Coronary artery (tissue), 2 donors: ENCODE data around the gene HSD17B4.
"Not testable (repeated sequence)": the region's sequence is repeated elsewhere in the genome, so short reads cannot be mapped to it uniquely, and the experiment has no call there.

Source experiments
- DNase-seq: peaks from one replicate; pipeline ENCODE4 v3.0.0-alpha.2; 2017; ENCODE audit warnings: low spot score
- H3K27ac ChIP-seq, 2 donors: fragments of 200-600 bp; sonication (generic); one replicate each; pipeline ENCODE4 v1.5.1; 2016 to 2019
- H3K4me3 ChIP-seq: fragments of 200-600 bp; sonication (generic); 2 replicates; pipeline ENCODE4 v1.5.1; 2016; ENCODE audit warnings: mild to moderate bottlenecking, moderate library complexity
- TF ChIP-seq, protein P1 (sequence below): fragments of 200-600 bp; sonication (generic); IDR thresholded peaks from one replicate; pipeline ENCODE4 v1.5.1; 2019; ENCODE audit warnings: antibody characterized with exemption

The HSD17B4 gene

DNA sequence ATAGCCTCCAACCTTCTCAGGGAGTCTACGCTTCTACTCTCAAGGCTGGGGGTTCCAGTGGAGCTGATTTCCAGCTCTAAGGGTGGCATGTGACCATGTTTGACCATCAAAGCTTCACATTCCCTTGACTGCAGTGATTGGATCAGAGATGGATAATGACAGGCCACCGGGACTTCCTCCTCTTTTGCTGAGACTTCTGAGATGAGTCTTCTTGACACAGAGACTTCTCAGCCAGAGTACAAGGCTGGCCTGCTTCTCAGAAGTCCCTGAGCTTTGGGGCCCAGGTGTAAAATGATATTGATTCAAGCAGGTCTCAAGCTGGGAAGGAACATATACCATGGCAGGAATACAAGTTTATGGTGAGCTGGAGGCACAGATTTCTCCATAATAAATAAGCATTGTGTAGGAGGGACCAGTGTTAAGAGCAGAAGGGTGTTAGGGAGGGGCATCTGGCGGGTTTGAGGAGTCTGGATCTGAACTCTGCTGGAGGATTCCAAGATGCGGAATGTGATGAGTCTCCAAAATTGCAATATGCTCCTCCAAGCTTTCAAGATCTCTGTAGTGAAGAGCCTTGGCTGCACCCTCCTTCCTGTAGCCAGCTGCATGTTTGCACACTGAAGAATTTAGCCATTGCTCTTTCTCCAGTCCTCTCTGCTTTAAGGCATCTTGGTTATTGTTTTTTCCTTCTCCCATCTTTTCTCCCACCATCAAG lies 41.7 kb upstream of the HSD17B4 start:
- H3K4me3 ChIP-seq, result no peak overlapping the region
- TF ChIP-seq, protein P1, sequence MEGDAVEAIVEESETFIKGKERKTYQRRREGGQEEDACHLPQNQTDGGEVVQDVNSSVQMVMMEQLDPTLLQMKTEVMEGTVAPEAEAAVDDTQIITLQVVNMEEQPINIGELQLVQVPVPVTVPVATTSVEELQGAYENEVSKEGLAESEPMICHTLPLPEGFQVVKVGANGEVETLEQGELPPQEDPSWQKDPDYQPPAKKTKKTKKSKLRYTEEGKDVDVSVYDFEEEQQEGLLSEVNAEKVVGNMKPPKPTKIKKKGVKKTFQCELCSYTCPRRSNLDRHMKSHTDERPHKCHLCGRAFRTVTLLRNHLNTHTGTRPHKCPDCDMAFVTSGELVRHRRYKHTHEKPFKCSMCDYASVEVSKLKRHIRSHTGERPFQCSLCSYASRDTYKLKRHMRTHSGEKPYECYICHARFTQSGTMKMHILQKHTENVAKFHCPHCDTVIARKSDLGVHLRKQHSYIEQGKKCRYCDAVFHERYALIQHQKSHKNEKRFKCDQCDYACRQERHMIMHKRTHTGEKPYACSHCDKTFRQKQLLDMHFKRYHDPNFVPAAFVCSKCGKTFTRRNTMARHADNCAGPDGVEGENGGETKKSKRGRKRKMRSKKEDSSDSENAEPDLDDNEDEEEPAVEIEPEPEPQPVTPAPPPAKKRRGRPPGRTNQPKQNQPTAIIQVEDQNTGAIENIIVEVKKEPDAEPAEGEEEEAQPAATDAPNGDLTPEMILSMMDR, result no peak
- no peak overlapping the region for H3K27ac ChIP-seq
- no peak for DNase-seq

DNA sequence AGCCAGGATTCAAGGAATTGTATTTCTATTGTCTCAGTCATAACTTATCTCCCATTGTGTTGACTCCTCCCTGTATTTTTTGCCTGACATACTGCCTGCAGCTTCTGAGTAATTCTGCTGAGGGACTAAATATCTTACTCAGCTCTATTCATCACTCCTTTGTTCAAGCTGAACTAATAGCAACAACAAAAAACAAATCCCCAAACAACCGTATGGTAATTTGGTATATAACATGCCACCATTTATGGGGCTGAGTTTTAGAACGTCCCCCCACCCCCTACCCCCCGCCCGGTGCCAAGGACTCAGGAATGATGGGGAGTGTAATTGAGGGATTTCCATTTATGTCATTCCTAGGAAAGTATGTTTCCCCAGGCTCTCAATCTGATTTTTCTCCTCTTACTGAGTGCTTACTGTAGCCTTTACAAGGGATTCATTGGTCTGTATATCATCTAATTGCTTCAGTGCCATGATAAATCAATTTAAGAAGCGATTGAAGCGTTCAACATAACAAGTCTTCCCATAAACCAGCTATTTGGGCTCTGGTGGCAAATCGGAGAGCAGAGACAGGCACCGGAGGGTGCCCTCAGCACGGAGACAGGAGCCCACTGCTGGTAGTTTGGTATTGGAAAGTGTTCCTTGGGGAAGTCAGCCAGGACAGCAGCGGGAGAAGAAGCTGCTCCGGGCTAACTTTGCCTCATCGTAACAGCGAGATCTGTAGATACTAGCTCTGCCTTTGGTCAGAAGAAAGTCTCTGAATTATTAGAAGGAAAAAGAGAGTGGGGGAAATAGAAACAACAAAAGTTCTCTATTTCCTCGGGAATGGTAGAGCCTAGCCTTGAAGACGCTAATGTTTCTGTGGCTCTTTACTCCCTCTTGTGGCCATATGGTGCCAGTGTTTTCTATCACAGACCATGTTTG lies 40.7 kb upstream of the HSD17B4 start:
- TF ChIP-seq, protein P1, result peak; percentile 78
- Histone ChIP-seq H3K27ac (peak overlapping the region; percentile 64 to 73), H3K4me3 (peak overlapping the region; percentile 60)
- DNase-seq, result peak; percentile 80

DNA sequence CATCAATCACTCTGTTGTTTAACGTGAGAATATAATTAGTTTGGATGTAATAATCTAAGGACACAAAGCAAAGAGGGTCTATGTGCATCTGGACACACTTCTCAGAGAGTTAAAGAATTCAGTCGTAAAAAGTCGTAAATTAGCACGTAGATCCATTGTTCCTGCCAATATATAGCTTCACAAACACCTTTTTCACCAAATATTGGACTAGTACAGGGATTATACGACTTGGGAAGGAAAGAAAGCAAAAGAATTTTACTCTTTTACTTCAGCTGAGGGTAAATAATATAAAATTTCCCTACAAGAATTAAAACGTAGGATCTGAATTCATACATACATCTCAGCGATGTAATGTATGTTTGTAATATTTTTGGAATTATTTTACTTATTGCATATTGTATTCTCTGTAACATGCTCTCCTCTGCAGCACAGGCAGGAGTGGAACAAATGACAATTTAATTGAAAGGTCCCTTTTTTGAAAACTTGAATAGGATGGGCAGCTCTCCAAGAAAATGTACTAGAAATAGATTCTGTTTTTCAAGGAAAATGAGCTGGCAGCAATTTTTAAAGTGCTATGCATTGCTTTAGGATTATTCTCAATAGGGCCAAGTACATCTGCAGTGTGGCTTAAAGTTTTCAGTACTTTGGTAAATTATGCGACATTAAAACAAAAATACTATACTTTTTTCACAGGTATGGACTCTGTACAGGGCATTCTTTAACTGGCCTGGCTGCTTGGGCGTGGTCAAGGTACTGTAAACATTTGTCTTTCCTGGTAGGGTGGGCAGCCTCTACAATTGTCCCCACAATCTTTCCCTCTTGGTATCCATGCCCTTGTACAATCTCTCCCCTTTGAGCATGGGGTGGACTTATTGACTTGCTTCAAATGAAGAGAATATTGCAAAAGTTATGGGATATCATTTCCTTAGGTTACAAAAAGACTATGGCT lies 39.7 kb upstream of the HSD17B4 start:
- no peak for DNase-seq
- peak overlapping the region; percentile 60 for H3K4me3 ChIP-seq
- H3K27ac ChIP-seq, result no peak overlapping the region
- TF ChIP-seq, protein P1, result no peak

DNA sequence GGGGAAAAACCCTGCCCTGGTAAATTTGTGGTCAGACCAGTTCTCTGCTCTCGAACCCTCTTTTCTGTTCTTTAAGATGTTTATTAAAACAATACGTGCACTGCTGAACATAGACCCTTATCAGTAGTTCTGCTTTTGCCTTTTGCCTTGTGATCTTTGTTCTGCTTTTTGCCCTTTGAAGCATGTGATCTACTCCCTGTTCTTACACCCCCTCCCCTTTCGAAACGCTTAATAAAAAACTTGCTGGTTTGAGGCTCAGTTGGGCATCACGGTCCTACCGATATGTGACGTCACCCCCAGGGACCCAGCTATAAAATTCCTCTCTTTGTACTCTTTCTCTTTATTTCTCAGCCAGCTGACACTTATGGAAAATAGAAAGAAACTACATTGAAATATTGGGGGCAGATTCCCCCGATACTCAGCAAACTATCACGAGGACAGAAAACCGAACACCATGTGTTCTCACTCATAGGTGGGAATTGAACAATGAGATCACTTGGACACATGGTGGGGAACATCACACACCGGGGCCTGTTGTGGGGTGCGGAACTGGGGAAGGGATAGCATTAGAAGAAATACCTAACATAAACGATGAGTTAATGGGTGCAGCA lies 38.1 kb upstream of the HSD17B4 start:
- H3K27ac ChIP-seq, DNase-seq, H3K4me3 ChIP-seq: not testable (repeated sequence)

DNA sequence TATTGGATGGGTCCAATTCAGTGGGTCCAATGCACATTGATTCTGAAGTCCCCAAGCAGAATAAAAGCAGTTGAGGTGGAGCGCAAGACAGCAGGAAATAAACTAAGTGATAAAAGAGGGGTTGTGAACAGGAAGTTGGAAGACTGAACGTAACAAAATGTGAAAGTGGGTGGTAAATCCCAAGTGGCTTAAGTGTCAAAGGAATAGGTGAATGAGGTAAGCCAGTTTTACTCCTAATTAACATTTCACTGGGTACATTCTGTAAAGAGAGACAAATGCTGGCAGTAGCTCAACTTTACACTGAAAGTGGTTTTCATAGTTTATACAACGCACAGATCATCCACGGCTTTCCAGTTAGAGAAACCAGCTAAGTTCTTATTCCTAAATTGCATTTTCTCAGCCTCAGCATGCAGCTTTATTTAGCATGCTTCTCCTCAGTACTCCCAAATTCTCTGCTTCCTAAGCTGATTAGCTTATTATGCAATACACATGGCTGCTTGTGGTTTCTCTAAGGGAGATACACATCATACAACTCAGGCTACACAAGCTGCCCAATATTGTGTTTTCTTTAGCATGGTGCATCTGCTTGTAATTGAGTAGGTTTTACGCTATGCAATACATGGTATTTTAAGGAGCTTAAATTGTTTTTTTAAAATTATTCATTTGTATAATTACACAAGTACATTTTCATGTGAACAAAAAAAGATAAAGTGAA lies 34.2 kb upstream of the HSD17B4 start:
- TF ChIP-seq, protein P1, result no peak
- Histone ChIP-seq H3K27ac (no peak overlapping the region), H3K4me3 (no peak overlapping the region)
- no peak for DNase-seq

DNA sequence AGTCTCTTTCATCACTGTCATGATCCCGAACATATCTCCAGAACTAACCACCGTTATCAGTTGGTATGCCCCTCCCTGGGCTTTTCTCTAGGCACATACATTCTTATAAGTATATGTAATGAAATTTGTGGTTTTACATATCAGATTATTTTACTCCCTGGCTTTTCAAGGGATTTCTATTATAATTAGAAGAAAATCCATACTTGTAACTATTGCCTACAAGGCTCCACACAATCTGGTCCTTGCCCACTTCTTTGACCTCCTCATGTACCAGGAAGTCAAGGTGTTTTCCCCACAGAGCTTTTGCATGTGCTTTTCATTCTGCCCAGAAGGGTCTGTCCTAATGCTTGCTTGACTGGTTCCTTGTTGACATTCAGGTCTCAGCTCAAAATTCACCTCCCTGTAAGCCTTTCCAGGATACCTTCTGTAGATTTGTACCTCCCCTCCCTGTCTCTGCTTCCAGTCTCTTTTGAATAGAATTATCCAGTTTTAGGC lies 33.6 kb upstream of the HSD17B4 start:
- Histone ChIP-seq H3K27ac (no peak overlapping the region), H3K4me3 (no peak overlapping the region)
- TF ChIP-seq, protein P1, result no peak
- DNase-seq, result no peak
